ENCODE measurements around the gene HLF. TPM values are rescaled to one million over a fixed set of nuclear protein-coding genes. Genes with fewer than 3 reads are reported as not detected.

HLF gene
- total RNA-seq, 1 experiment from 2014 or later = 1.5 TPM

- ChIA-PET POLR2A (no interaction called here), RAD21 (ENCODE audit: low non-redundant PET in 1 of 2, low total read pairs in 2 of 2, uncharacterized antibody in 2 of 2, unreplicated experiment in 2 of 2) (no interaction called here)
- no peaks in the 10 kb centered on the region for H3K9me2 ChIP-seq (ENCODE audit: insufficient read depth)
Measured at GRCh38 chr17:55272711-55273578, 8.2 kb downstream of the HLF start.

More at GRCh38 chr17:55272711-55273578, 8.2 kb downstream of the HLF start:
- H3K4me1 ChIP-seq (ENCODE audit: control insufficient read depth in 1 of 2, insufficient read depth in 2 of 2, low read length in 2 of 2) = peaks cover 0 to 16% of the 10 kb centered on the region in 2 experiments; a peak in 2 of 4 replicates
- H3K4me2 ChIP-seq (ENCODE audit: low read length) = no peak overlapping the region
- no peak overlapping the region for H2AFZ ChIP-seq (ENCODE audit: low read depth, low read length, poor library complexity, severe bottlenecking)
- no peak overlapping the region for H3K9ac ChIP-seq (ENCODE audit: low read length)
- TF ChIP-seq CTCF (IDR thresholded peaks at IDR 0.05 in 2 of 3, conservative IDR thresholded peaks at IDR 0.05 in 1 of 3; ENCODE audit: borderline replicate concordance in 1 of 3, insufficient read depth in 1 of 3, low read depth in 2 of 3, low read length in 2 of 3) = no peak
- no peak for TF ChIP-seq CEBPB (IDR thresholded peaks at IDR 0.05; ENCODE audit: low read depth)
- no peak for TF ChIP-seq YY1 (IDR thresholded peaks at IDR 0.05; ENCODE audit: extremely low read depth, insufficient replicate concordance, low read depth, low read length)
- no peak for TF ChIP-seq SRF (IDR thresholded peaks at IDR 0.05; ENCODE audit: low read depth)
- TF ChIP-seq ZFX (IDR thresholded peaks at IDR 0.05) = no peak
- TF ChIP-seq POLR2AphosphoS5 (IDR thresholded peaks at IDR 0.05; ENCODE audit: low read depth, low read length) = no peak
- TF ChIP-seq EZH2 (IDR thresholded peaks at IDR 0.05) = no peak
- TF ChIP-seq ATF3 (IDR thresholded peaks at IDR 0.05) = no peak
- TF ChIP-seq SP1 (IDR thresholded peaks at IDR 0.05; ENCODE audit: low read depth) = no peak
- no peak for TF ChIP-seq ZNF274 (IDR thresholded peaks at IDR 0.05; ENCODE audit: low read depth, low read length)
- TF ChIP-seq SIN3A (IDR thresholded peaks at IDR 0.05; ENCODE audit: low read depth) = no peak
- TF ChIP-seq ELF1 (IDR thresholded peaks at IDR 0.05; ENCODE audit: borderline replicate concordance, low read depth) = no peak
- TF ChIP-seq, protein P1, sequence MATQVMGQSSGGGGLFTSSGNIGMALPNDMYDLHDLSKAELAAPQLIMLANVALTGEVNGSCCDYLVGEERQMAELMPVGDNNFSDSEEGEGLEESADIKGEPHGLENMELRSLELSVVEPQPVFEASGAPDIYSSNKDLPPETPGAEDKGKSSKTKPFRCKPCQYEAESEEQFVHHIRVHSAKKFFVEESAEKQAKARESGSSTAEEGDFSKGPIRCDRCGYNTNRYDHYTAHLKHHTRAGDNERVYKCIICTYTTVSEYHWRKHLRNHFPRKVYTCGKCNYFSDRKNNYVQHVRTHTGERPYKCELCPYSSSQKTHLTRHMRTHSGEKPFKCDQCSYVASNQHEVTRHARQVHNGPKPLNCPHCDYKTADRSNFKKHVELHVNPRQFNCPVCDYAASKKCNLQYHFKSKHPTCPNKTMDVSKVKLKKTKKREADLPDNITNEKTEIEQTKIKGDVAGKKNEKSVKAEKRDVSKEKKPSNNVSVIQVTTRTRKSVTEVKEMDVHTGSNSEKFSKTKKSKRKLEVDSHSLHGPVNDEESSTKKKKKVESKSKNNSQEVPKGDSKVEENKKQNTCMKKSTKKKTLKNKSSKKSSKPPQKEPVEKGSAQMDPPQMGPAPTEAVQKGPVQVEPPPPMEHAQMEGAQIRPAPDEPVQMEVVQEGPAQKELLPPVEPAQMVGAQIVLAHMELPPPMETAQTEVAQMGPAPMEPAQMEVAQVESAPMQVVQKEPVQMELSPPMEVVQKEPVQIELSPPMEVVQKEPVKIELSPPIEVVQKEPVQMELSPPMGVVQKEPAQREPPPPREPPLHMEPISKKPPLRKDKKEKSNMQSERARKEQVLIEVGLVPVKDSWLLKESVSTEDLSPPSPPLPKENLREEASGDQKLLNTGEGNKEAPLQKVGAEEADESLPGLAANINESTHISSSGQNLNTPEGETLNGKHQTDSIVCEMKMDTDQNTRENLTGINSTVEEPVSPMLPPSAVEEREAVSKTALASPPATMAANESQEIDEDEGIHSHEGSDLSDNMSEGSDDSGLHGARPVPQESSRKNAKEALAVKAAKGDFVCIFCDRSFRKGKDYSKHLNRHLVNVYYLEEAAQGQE (IDR thresholded peaks at IDR 0.05; ENCODE audit: low read depth) = no peak
- no peak for TF ChIP-seq EGR1 (IDR thresholded peaks at IDR 0.05; ENCODE audit: low read depth)
- no peaks in the 10 kb centered on the region for H3K36me3 ChIP-seq (ENCODE audit: control insufficient read depth in 1 of 2, insufficient read depth in 2 of 2, low read length in 2 of 2)
- CTCF ChIA-PET = no interaction called here
- no peaks in the 10 kb centered on the region for H4K20me1 ChIP-seq (ENCODE audit: insufficient read depth)
- ATAC-seq (no peak), DNase-seq (ENCODE audit: low read depth, low spot score) (no peak)
- BruUV-seq (replicated peaks) = no TSS peak
- H3K27me3 ChIP-seq (ENCODE audit: insufficient read depth, low read length) = no peaks in the 10 kb centered on the region
- H3K4me3 ChIP-seq (replicated peaks in 1 of 2; ENCODE audit: low read depth in 1 of 2, low read length in 2 of 2) = no peak overlapping the region
- no peaks in the 10 kb centered on the region for H3K79me2 ChIP-seq (ENCODE audit: insufficient read depth, low read length)
- intact Hi-C loops (cut with micrococcal nuclease) = no loop called here
- no peaks in the 10 kb centered on the region for H3K9me3 ChIP-seq (ENCODE audit: control insufficient read depth in 1 of 2, insufficient read depth in 1 of 2, low read depth in 1 of 2, low read length in 2 of 2)
- H3K27ac ChIP-seq (ENCODE audit: low read depth, low read length) = no peak overlapping the region

All from HCT116 (cell line).